ENCODE data around the gene SYT7.

SYT7 gene

GRCh38 chr11:61550665-61551227, 30.1 kb downstream of the SYT7 start (continued):
- TF ChIP-seq BCL6B (tag by site-specific recombination; IDR thresholded peaks at IDR 0.05) (no peak), ZNF184 (tag by site-specific recombination; IDR thresholded peaks at IDR 0.05) (no peak), ZFP41 (tag by site-specific recombination; IDR thresholded peaks at IDR 0.05; ENCODE audit: borderline replicate concordance) (no peak), ZNF404 (tag by site-specific recombination; IDR thresholded peaks at IDR 0.05) (no peak), ZNF580 (tag by site-specific recombination; IDR thresholded peaks at IDR 0.05) (no peak), ZXDB (tag by site-specific recombination; IDR thresholded peaks at IDR 0.05) (no peak), ZNF211 (tag by site-specific recombination; IDR thresholded peaks at IDR 0.05; ENCODE audit: low read depth) (no peak)

GRCh38 chr11:61549662-61550568, 31.0 kb downstream of the SYT7 start:
- Histone ChIP-seq H3K27ac (ENCODE audit: extremely low read depth, low read depth, low read length) (no peak overlapping the region), H3K4me3 (ENCODE audit: low read depth, low read length) (no peak overlapping the region), H3K36me3 (ENCODE audit: control insufficient read depth in 2 of 2, insufficient read depth in 1 of 2, low read length in 2 of 2) (no peaks in the 10 kb centered on the region), H3K4me1 (ENCODE audit: control insufficient read depth, insufficient read depth, low read length) (no peaks in the 10 kb centered on the region), H3K9me3 (ENCODE audit: control insufficient read depth, insufficient read depth, low read depth, low read length) (no peaks in the 10 kb centered on the region)
- TF ChIP-seq ZFHX2 (tag by site-specific recombination; conservative IDR thresholded peaks at IDR 0.05) (no peak), KLF16 (tag by site-specific recombination; IDR thresholded peaks at IDR 0.05) (no peak), MZF1 (tag by site-specific recombination; IDR thresholded peaks at IDR 0.05; ENCODE audit: borderline replicate concordance) (no peak), ZNF624 (tag by site-specific recombination; IDR thresholded peaks at IDR 0.05) (no peak), ZNF214 (tag by site-specific recombination; IDR thresholded peaks at IDR 0.05; ENCODE audit: borderline replicate concordance) (no peak), ZNF529 (tag by site-specific recombination; IDR thresholded peaks at IDR 0.05; ENCODE audit: insufficient replicate concordance) (no peak), HOXD13 (CRISPR knock-in tag; IDR thresholded peaks at IDR 0.05; ENCODE audit: borderline replicate concordance) (no peak), ZBTB11 (tag by site-specific recombination; conservative IDR thresholded peaks at IDR 0.05; ENCODE audit: low read depth) (no peak), ZNF514 (tag by site-specific recombination; IDR thresholded peaks at IDR 0.05) (no peak), BCL11B (tag by site-specific recombination; IDR thresholded peaks at IDR 0.05; ENCODE audit: low read depth) (no peak), ZNF114 (tag by site-specific recombination; IDR thresholded peaks at IDR 0.05) (no peak), ZNF335 (tag by site-specific recombination; conservative IDR thresholded peaks at IDR 0.05) (no peak)
- TF ChIP-seq, protein P1, sequence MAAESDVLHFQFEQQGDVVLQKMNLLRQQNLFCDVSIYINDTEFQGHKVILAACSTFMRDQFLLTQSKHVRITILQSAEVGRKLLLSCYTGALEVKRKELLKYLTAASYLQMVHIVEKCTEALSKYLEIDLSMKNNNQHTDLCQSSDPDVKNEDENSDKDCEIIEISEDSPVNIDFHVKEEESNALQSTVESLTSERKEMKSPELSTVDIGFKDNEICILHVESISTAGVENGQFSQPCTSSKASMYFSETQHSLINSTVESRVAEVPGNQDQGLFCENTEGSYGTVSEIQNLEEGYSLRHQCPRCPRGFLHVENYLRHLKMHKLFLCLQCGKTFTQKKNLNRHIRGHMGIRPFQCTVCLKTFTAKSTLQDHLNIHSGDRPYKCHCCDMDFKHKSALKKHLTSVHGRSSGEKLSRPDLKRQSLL (tag by site-specific recombination; IDR thresholded peaks at IDR 0.05): no peak
- TF ChIP-seq, protein P2, sequence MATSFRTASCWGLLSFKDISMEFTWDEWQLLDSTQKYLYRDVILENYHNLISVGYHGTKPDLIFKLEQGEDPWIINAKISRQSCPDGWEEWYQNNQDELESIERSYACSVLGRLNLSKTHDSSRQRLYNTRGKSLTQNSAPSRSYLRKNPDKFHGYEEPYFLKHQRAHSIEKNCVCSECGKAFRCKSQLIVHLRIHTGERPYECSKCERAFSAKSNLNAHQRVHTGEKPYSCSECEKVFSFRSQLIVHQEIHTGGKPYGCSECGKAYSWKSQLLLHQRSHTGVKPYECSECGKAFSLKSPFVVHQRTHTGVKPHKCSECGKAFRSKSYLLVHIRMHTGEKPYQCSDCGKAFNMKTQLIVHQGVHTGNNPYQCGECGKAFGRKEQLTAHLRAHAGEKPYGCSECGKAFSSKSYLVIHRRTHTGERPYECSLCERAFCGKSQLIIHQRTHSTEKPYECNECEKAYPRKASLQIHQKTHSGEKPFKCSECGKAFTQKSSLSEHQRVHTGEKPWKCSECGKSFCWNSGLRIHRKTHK (tag by site-specific recombination; IDR thresholded peaks at IDR 0.05): no peak
- CTCF ChIA-PET: interaction anchor here (0.7 kb wide), 1 partner anchor 17 kb away, joined by 3 read pairs; no protein-coding TSS in a partner anchor
- POLR2A ChIA-PET: no interaction called here
